ENCODE measurements around the gene ANKRD63.

DNA sequence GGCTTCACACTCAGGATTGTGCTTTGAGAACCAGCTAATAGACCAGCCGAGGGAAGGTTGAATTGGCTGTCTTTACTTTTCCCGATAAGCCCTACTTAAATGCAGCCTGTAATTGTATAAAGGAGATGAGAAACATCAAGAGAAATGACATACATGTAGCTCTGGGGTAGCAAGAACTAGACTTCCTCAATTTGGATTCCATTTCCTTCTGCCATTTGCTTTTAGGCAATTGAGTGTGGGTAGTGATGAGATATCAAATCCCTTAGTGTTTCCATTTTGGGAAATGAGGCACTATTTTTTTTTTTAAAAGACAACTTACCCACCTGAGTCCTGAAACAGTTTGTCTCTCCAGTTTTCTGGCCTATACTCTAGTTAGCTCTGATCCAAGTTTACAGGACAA is 42.8 kb upstream of the ANKRD63 start:
- TF ChIP-seq BHLHE40 (IDR thresholded peaks at IDR 0.05; ENCODE audit: borderline replicate concordance in 1 of 2, low read depth in 2 of 2, low read length in 1 of 2): no peak
- no peak for TF ChIP-seq NFIC (IDR thresholded peaks at IDR 0.05; ENCODE audit: low read depth, low read length)
- no peak for TF ChIP-seq E2F4 (IDR thresholded peaks at IDR 0.05; ENCODE audit: low read depth, low read length)
- TF ChIP-seq POLR2A (IDR thresholded peaks at IDR 0.05; ENCODE audit: low read depth, low read length): no peak
- no peak for TF ChIP-seq RAD21 (IDR thresholded peaks at IDR 0.05; ENCODE audit: insufficient read depth, low read depth, low read length)
- TF ChIP-seq ESRRA (IDR thresholded peaks at IDR 0.05; ENCODE audit: low read length): no peak

All from GM12878 (cell line).